OCI-LY3 (cell line): ENCODE results near the gene ARPC2.

ENCODE experiments used
- CTCF ChIP-seq: fragments of 200-600, 300-600 bp; sonication (generic); IDR thresholded peaks from 2 replicates; pipeline ENCODE4 v1.5.1; 2014; ENCODE audit warnings: antibody characterized with exemption, low read length, low read depth
- EZH2phosphoT487 ChIP-seq: fragments of 200-600 bp; shearing (Covaris generic); IDR thresholded peaks from 2 replicates; pipeline ENCODE4 v1.6.1; 2018; ENCODE audit warnings: antibody characterized with exemption, mixed run types, low read depth

GRCh38 chr2:218188528-218188927 is 28.5 kb upstream of the ARPC2 start:
- TF ChIP-seq CTCF = no peak
- TF ChIP-seq EZH2phosphoT487 = no peak
